Trophoblast cell (in vitro differentiated cells and primary cell): Measurements from ENCODE around the gene BPIFA2.
A peak's percentile ranks its signal among the peaks of the same experiment; 100 is the strongest.

Experiments
- DNase-seq, 2 donors: peaks; one replicate each; pipeline ENCODE4 v3.0.0-alpha.2; 2016
- H2AFZ ChIP-seq: 2 replicates; pipeline ENCODE4 v1.6.1; 2013; ENCODE audit warnings: low read length, moderate library complexity, mild to moderate bottlenecking; ENCODE audit not compliant: insufficient read depth, poor library complexity
- H2AK5ac ChIP-seq: 2 replicates; pipeline ENCODE4 v1.6.1; 2013; ENCODE audit warnings: mild to moderate bottlenecking, low read length
- H2BK120ac ChIP-seq: 2 replicates; pipeline ENCODE4 v1.6.1; 2013; ENCODE audit warnings: low read length, mild to moderate bottlenecking, moderate library complexity; ENCODE audit not compliant: insufficient read depth, poor library complexity
- H2BK12ac ChIP-seq: 2 replicates; pipeline ENCODE4 v1.6.1; 2013; ENCODE audit warnings: mild to moderate bottlenecking, low read length, moderate library complexity
- H2BK5ac ChIP-seq: 2 replicates; pipeline ENCODE4 v1.6.1; 2013; ENCODE audit warnings: low read length, low read depth, moderate library complexity, mild to moderate bottlenecking; ENCODE audit not compliant: poor library complexity
- H3K14ac ChIP-seq: 2 replicates; pipeline ENCODE4 v1.6.1; 2013; ENCODE audit warnings: mild to moderate bottlenecking, low read length
- H3K18ac ChIP-seq: 2 replicates; pipeline ENCODE4 v1.6.1; 2013; ENCODE audit warnings: mild to moderate bottlenecking, low read length
- H3K23ac ChIP-seq: 2 replicates; pipeline ENCODE4 v1.6.1; 2013; ENCODE audit warnings: low read length
- H3K27ac ChIP-seq: 2 replicates; pipeline ENCODE4 v1.5.1; 2013; ENCODE audit warnings: low read depth, mild to moderate bottlenecking, inconsistent platforms, low read length, moderate library complexity
- H3K27me3 ChIP-seq: 2 replicates; pipeline ENCODE4 v1.6.1; 2013; ENCODE audit warnings: inconsistent platforms, mild to moderate bottlenecking, low read length, moderate library complexity; ENCODE audit not compliant: insufficient read depth
- H3K36me3 ChIP-seq, 2 experiments: 1 replicate in 1 of 2; 2 replicates in 1 of 2; pipeline ENCODE4 v1.6.1; 2013; ENCODE audit warnings: low read length in 2 of 2, mild to moderate bottlenecking in 2 of 2, moderate library complexity in 1 of 2; ENCODE audit not compliant: insufficient read depth in 2 of 2, control insufficient read depth in 1 of 2
- H3K4ac ChIP-seq: 2 replicates; pipeline ENCODE4 v1.6.1; 2013; ENCODE audit warnings: low read depth, mild to moderate bottlenecking, low read length, moderate library complexity
- H3K4me1 ChIP-seq, 2 experiments: 1 replicate in 1 of 2; 2 replicates in 1 of 2; pipeline ENCODE4 v1.6.1; 2013; ENCODE audit warnings: low read length in 2 of 2, mild to moderate bottlenecking in 2 of 2, moderate library complexity in 1 of 2; ENCODE audit not compliant: insufficient read depth in 2 of 2, control insufficient read depth in 1 of 2
- H3K4me2 ChIP-seq: 2 replicates; pipeline ENCODE4 v1.6.1; 2013; ENCODE audit warnings: inconsistent platforms, mild to moderate bottlenecking, low read length, moderate library complexity
- H3K4me3 ChIP-seq: 2 replicates; pipeline ENCODE4 v1.5.1; 2013; ENCODE audit warnings: mild to moderate bottlenecking, low read depth, low read length, inconsistent platforms
- H3K79me1 ChIP-seq: one replicate; pipeline ENCODE4 v1.6.1; 2013; ENCODE audit warnings: low read length
- H3K79me2 ChIP-seq: 2 replicates; pipeline ENCODE4 v1.6.1; 2013; ENCODE audit warnings: low read length, mild to moderate bottlenecking; ENCODE audit not compliant: control insufficient read depth, insufficient read depth, poor library complexity
- H3K9ac ChIP-seq: 2 replicates; pipeline ENCODE4 v1.6.1; 2013; ENCODE audit warnings: mild to moderate bottlenecking, low read length
- H3K9me3 ChIP-seq: 2 replicates; pipeline ENCODE4 v1.6.1; 2013; ENCODE audit warnings: low read depth, mild to moderate bottlenecking, control low read depth, inconsistent platforms, low read length; ENCODE audit not compliant: insufficient read depth
- H4K12ac ChIP-seq: 2 replicates; pipeline ENCODE4 v1.6.1; 2013; ENCODE audit warnings: low read depth, mild to moderate bottlenecking, low read length, moderate library complexity
- H4K8ac ChIP-seq: 2 replicates; pipeline ENCODE4 v1.6.1; 2013; ENCODE audit warnings: low read depth, mild to moderate bottlenecking, low read length, moderate library complexity
- H4K91ac ChIP-seq: one replicate; pipeline ENCODE4 v1.6.1; 2013; ENCODE audit warnings: low read depth, mild to moderate bottlenecking, low read length, moderate library complexity
- WGBS: extraction: QIAGEN DNeasy Blood & Tissue Kit; methylation state at CpG from one replicate; pipeline ENCODE4 v1.1.7; 2013; ENCODE audit warnings: missing lambda C conversion rate; ENCODE audit not compliant: insufficient read length, insufficient coverage; ENCODE audit errors: extremely low coverage; 5-methylcytosine and 5-hydroxymethylcytosine counted together

The BPIFA2 gene

DNA sequence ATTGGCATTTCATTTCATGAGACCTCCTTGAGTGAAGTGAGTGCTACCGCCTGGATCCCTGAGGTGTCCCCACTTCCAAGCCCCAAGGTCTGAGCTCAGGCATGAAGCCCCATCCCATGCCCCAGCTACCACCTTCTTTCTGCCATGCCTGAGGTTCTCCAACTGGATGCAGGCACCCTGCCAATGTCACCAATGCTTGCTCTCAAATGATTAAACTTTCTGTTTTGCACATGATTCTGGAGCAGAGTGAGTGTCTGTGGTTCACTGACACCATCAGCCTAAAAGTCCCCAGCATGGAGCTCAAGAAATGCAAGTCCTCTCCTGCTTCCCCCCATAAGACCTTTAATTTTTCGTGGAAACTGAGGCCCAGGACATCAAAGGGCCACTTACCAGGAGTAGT lies 43.7 kb upstream of the BPIFA2 start:
- no peak overlapping the region for H3K27ac ChIP-seq
- peak overlapping the region; percentile 10 for H3K9ac ChIP-seq
- no peak overlapping the region for H3K14ac ChIP-seq
- no peak overlapping the region for H2BK120ac ChIP-seq
- no peaks in the 10 kb centered on the region for H3K4me1 ChIP-seq
- no CpG with 5 or more reads among the region's 2 CpGs for WGBS
- peaks cover 6% of the 10 kb centered on the region for H3K9me3 ChIP-seq
- no peak for DNase-seq
- no peak overlapping the region for H3K4ac ChIP-seq
- H3K4me3 ChIP-seq, result no peak overlapping the region
- no peak overlapping the region for H4K8ac ChIP-seq
- H3K36me3 ChIP-seq, result no peaks in the 10 kb centered on the region
- no peak overlapping the region for H4K91ac ChIP-seq
- H3K27me3 ChIP-seq, result no peaks in the 10 kb centered on the region
- no peak overlapping the region for H3K18ac ChIP-seq
- no peak overlapping the region for H2AFZ ChIP-seq
- H2BK12ac ChIP-seq, result no peak overlapping the region
- no peak overlapping the region for H2AK5ac ChIP-seq
- H3K23ac ChIP-seq, result no peak overlapping the region
- H2BK5ac ChIP-seq, result no peak overlapping the region
- no peaks in the 10 kb centered on the region for H3K79me1 ChIP-seq
- H3K79me2 ChIP-seq, result no peaks in the 10 kb centered on the region
- H3K4me2 ChIP-seq, result no peak overlapping the region
- no peak overlapping the region for H4K12ac ChIP-seq

DNA sequence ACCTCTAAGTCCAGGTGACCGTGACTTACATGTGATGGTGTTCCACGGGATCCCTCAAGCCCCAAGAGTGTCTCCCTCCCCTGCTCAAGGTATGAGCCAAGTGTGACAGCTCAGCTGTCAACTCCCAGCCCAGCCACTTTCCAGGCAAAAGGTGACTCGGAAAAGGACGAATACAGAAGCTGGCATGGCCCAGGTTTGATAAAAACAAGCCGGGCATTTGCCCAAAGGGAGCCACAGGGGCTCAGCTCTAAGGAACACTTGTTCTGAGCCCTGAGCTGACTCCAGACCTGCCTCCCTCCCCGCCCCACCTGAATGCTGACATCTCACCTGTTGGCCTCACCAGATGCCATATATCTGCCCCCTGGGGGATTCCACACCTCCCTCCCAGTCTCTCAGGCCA lies 43.0 kb upstream of the BPIFA2 start:
- no CpG with 5 or more reads among the region's 6 CpGs for WGBS
- H3K9ac ChIP-seq, result no peak overlapping the region
- no peak overlapping the region for H3K23ac ChIP-seq
- no peak overlapping the region for H2AFZ ChIP-seq
- no peaks in the 10 kb centered on the region for H3K79me2 ChIP-seq
- H4K91ac ChIP-seq, result no peak overlapping the region
- no peaks in the 10 kb centered on the region for H3K4me1 ChIP-seq
- no peak overlapping the region for H4K8ac ChIP-seq
- no peak for DNase-seq
- no peaks in the 10 kb centered on the region for H3K79me1 ChIP-seq
- H2AK5ac ChIP-seq, result no peak overlapping the region
- H3K36me3 ChIP-seq, result no peaks in the 10 kb centered on the region
- H3K4me2 ChIP-seq, result no peak overlapping the region
- H3K18ac ChIP-seq, result no peak overlapping the region
- H3K4me3 ChIP-seq, result no peak overlapping the region
- H3K27ac ChIP-seq, result no peak overlapping the region
- H3K4ac ChIP-seq, result no peak overlapping the region
- H2BK12ac ChIP-seq, result no peak overlapping the region
- H2BK120ac ChIP-seq, result no peak overlapping the region
- H4K12ac ChIP-seq, result no peak overlapping the region
- peaks cover 6% of the 10 kb centered on the region for H3K9me3 ChIP-seq
- H3K27me3 ChIP-seq, result no peaks in the 10 kb centered on the region
- H2BK5ac ChIP-seq, result no peak overlapping the region
- no peak overlapping the region for H3K14ac ChIP-seq

DNA sequence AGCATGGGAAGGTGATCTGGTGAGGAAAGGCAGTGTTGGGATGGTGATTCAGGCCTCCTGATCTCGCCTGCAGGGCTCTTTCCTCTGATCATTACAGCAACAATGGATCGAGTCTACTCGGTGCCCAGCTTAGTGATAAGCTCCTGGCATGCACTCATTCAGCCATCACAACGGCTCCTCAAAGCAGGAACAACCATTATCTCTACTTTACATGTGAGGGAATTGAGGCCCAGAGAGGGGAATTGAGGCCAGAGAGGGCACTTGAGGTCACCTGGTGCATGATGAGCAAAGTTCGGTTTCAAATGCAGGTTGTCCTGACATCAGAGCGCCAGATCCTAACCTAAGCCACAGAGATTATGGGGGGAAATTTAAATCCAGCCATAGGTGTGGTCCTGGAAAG lies 42.0 kb upstream of the BPIFA2 start:
- Histone ChIP-seq H3K4me2 (no peak overlapping the region), H3K9me3 (peaks cover 6% of the 10 kb centered on the region), H3K9ac (no peak overlapping the region), H3K14ac (no peak overlapping the region), H4K12ac (no peak overlapping the region), H4K91ac (no peak overlapping the region), H2AK5ac (no peak overlapping the region), H3K27ac (no peak overlapping the region), H3K4me1 (no peaks in the 10 kb centered on the region), H3K79me2 (no peaks in the 10 kb centered on the region), H3K23ac (no peak overlapping the region), H3K18ac (no peak overlapping the region), H3K4ac (no peak overlapping the region), H2AFZ (no peak overlapping the region), H2BK120ac (no peak overlapping the region), H4K8ac (no peak overlapping the region), H3K36me3 (no peaks in the 10 kb centered on the region), H2BK5ac (no peak overlapping the region), H3K27me3 (no peaks in the 10 kb centered on the region), H2BK12ac (no peak overlapping the region), H3K4me3 (no peak overlapping the region), H3K79me1 (no peaks in the 10 kb centered on the region)
- no CpG with 5 or more reads among the region's 6 CpGs for WGBS
- no peak for DNase-seq

DNA sequence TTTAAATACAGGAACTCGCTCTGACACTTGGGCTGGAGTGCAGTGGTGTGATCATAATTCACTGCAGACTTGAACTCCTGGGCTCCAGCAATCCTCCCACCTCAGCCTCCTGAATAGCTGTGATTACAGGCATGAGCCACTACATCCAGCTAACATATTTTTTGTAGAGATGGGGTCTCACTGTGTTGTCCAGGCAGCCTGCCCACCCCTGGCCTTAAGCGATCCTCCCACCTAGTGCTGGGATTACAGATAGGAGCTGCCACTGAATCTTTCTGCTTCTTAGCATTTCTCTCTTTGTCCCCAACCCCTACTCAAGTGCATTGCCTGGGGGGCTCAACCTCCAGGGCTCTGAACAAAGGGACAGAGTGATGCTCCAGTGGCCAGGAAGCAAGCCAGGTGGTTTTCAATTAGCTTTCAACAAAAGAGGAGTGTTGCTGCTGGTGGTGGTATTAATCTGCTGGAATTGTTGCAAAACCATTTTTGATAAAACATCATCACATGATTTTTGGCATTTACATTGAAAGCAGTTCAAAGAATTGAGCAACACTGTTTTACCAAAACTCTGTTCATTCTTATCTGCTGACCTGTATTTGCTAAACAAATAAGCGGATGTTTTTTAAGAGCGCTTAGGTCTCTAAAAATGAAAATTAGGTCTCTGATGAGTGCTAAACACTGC lies 40.4 kb upstream of the BPIFA2 start:
- no CpG with 5 or more reads among the region's 4 CpGs for WGBS
- Histone ChIP-seq H3K9me3 (peaks cover 5% of the 10 kb centered on the region), H3K14ac (no peak overlapping the region), H2AK5ac (no peak overlapping the region), H3K79me2 (no peaks in the 10 kb centered on the region), H3K18ac (no peak overlapping the region), H3K27me3 (no peaks in the 10 kb centered on the region), H3K4me2 (no peak overlapping the region), H2BK12ac (no peak overlapping the region), H3K4ac (no peak overlapping the region), H4K12ac (no peak overlapping the region), H3K4me3 (no peak overlapping the region), H3K79me1 (no peaks in the 10 kb centered on the region), H4K8ac (no peak overlapping the region), H3K27ac (no peak overlapping the region), H4K91ac (no peak overlapping the region), H3K36me3 (no peaks in the 10 kb centered on the region), H2BK5ac (no peak overlapping the region), H2BK120ac (no peak overlapping the region), H3K9ac (no peak overlapping the region), H3K23ac (no peak overlapping the region), H3K4me1 (no peaks in the 10 kb centered on the region), H2AFZ (no peak overlapping the region)
- DNase-seq, result no peak
